CD4-positive, alpha-beta memory T cell (primary cell): ENCODE results near the gene TBX6. TPM values are rescaled to one million over a fixed set of nuclear protein-coding genes. Genes with fewer than 3 reads are reported as not detected.

Experiments used
- CTCF ChIA-PET: fragments of 350-600 bp; sonication (Branson Sonifier 250); formaldehyde crosslinking; loops from one replicate; lab custom pipeline; 2021; ENCODE audit warnings: inconsistent platforms; ENCODE audit not compliant: partially characterized antibody; lab: Charles Lee
- POLR2A ChIA-PET: fragments of 350-600 bp; sonication (Branson Sonifier 250); formaldehyde crosslinking; loops from one replicate; lab custom pipeline; 2021; ENCODE audit not compliant: partially characterized antibody; lab: Charles Lee
- DNase-seq, 5 donors: peaks; one replicate each; pipeline versions ENCODE4 v3.0.0 to v3.0.0-alpha.2; 2020 to 2022; ENCODE audit warnings: mixed read lengths in 1 of 5
- H3K27ac ChIP-seq: one replicate; pipeline ENCODE4 v1.7.0; 2013; ENCODE audit warnings: low read depth, low read length
- H3K27me3 ChIP-seq: 2 replicates; pipeline ENCODE4 v1.7.0; 2013; ENCODE audit warnings: mild to moderate bottlenecking, low read length, moderate library complexity; ENCODE audit not compliant: insufficient read depth
- H3K36me3 ChIP-seq: 2 replicates; pipeline ENCODE4 v1.7.0; 2013; ENCODE audit warnings: mild to moderate bottlenecking, low read length, moderate library complexity; ENCODE audit not compliant: insufficient read depth
- H3K4me1 ChIP-seq: 2 replicates; pipeline ENCODE4 v1.7.0; 2013; ENCODE audit warnings: mild to moderate bottlenecking, low read length, moderate library complexity; ENCODE audit not compliant: insufficient read depth
- H3K4me3 ChIP-seq, 2 donors: one replicate each; pipeline ENCODE4 v1.7.0; 2013; ENCODE audit warnings: low read length in 2 of 2, mild to moderate bottlenecking in 1 of 2
- H3K9me3 ChIP-seq, 2 donors: one replicate each; pipeline ENCODE4 v1.7.0; 2013; ENCODE audit warnings: low read length in 2 of 2, control low read depth in 1 of 2; ENCODE audit not compliant: control insufficient read depth in 1 of 2
- H3K27ac Mint-ChIP-seq, 7 donors: one replicate each; pipeline ENCODE4 v1.8.0; 2020 to 2021; ENCODE audit warnings: mixed read lengths in 7 of 7, mild to moderate bottlenecking in 6 of 7, inconsistent platforms in 3 of 7, moderate library complexity in 3 of 7
- H3K27me3 Mint-ChIP-seq, 2 donors: one replicate each; pipeline ENCODE4 v1.8.0; 2020 to 2021; ENCODE audit warnings: mixed read lengths in 2 of 2
- H3K36me3 Mint-ChIP-seq, 2 donors: one replicate each; pipeline ENCODE4 v1.8.0; 2020 to 2021; ENCODE audit warnings: mixed read lengths in 2 of 2, inconsistent platforms in 1 of 2, mild to moderate bottlenecking in 1 of 2
- H3K4me1 Mint-ChIP-seq, 4 donors: one replicate each; pipeline ENCODE4 v1.8.0; 2020 to 2021; ENCODE audit warnings: mixed read lengths in 4 of 4, mild to moderate bottlenecking in 1 of 4
- H3K4me3 Mint-ChIP-seq, 8 donors: one replicate each; pipeline ENCODE4 v1.8.0; 2020 to 2021; ENCODE audit warnings: mixed read lengths in 8 of 8, mild to moderate bottlenecking in 7 of 8, moderate library complexity in 6 of 8, inconsistent platforms in 3 of 8
- H3K9me3 Mint-ChIP-seq, 8 donors: one replicate each; pipeline ENCODE4 v1.8.0; 2020 to 2021; ENCODE audit warnings: mixed read lengths in 8 of 8, mild to moderate bottlenecking in 5 of 8, inconsistent platforms in 3 of 8, moderate library complexity in 1 of 8
- intact Hi-C: fragments of 100-400 bp; cut with micrococcal nuclease; formaldehyde crosslinking; loops from one replicate; pipeline ENCODE4 v1.15.1; 2023
- polyA plus RNA-seq, 2 donors: library from polyadenylated mRNA; unstranded; fragments of 300-500 nt; fragmentation: Illumina TruSeq; gene quantifications; one replicate each; pipeline ENCODE4 v1.2.3, GENCODE V29; 2021
- total RNA-seq, 2 experiments: library from RNA; stranded (reverse); gene quantifications; one replicate each; pipeline ENCODE4 v1.2.3, GENCODE V29; 2021

TBX6 gene
- total and polyA plus RNA-seq, 4 experiments from 2014 or later: 0.36 to 1.4 (median 1.3) TPM; not detected in 1

DNA sequence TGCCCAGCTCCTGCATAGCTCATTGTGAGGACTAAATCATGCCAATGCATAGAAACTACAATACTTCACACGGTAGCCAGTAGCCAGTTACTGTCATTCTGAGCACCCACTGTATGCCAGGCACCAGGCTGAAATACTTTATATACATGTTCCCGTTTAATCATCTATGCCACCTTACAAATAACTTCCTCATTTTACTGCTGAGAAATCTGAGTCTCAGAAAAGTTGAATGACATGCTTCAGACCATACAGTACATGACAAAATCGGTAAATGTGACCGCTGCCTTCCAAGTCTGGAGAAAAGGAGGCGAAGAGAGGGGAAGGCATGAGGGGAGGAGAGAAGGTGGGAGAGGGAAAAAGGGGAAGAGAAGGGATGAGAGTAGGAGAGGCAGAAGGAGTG lies 51.5 kb downstream of the TBX6 start:
- H3K4me1 ChIP-seq: no peaks in the 10 kb centered on the region
- Mint-ChIP-seq H3K9me3 (no peaks in the 10 kb centered on the region), H3K27ac (no peak overlapping the region), H3K36me3 (no peaks in the 10 kb centered on the region), H3K4me1 (peaks cover 0 to 2% (median under 1%) of the 10 kb centered on the region in 4 donors), H3K27me3 (peaks cover 0 to 6% of the 10 kb centered on the region in 2 donors), H3K4me3 (no peak overlapping the region)
- intact Hi-C loops: no loop called here
- no peaks in the 10 kb centered on the region for H3K27me3 ChIP-seq
- H3K36me3 ChIP-seq: no peaks in the 10 kb centered on the region
- no peak overlapping the region for H3K4me3 ChIP-seq
- CTCF ChIA-PET: interaction anchor here (0.7 to 1.6 kb wide), 4 partner anchors 8 to 224 kb away, joined by 3 to 6 read pairs (median 4); partner anchors contain the start of gene PAGR1
- no peaks in the 10 kb centered on the region for H3K9me3 ChIP-seq
- POLR2A ChIA-PET: no interaction called here
- H3K27ac ChIP-seq: no peak overlapping the region
- DNase-seq: no peak

Other genes with a start within 250 kb of the TBX6 start
- 10 to 100 TPM; 76.2 to 79.8 TPM for gene CDIPT, start 228.7 kb downstream of the TBX6 start, total RNA-seq
- 100 to 1,000 TPM in 1 of 2 donors, 10 to 100 TPM in 1; 87.2 to 123 TPM for gene CDIPT, start 228.7 kb downstream of the TBX6 start, polyA plus RNA-seq
- gene SEZ6L2, start 192.4 kb downstream of the TBX6 start, total RNA-seq: under 1 TPM in 1 of 2 experiments, not detected in 1; 0.70 TPM
- not detected for gene SEZ6L2, start 192.4 kb downstream of the TBX6 start, polyA plus RNA-seq
- gene ASPHD1, start 191.4 kb downstream of the TBX6 start, total RNA-seq: not detected
- not detected for gene ASPHD1, start 191.4 kb downstream of the TBX6 start, polyA plus RNA-seq
- gene KCTD13, start 165.7 kb downstream of the TBX6 start, total RNA-seq: 10 to 100 TPM; 85.7 to 87.3 TPM
- gene KCTD13, start 165.7 kb downstream of the TBX6 start, polyA plus RNA-seq: 10 to 100 TPM in 1 of 2 donors, 1 to 10 TPM in 1; 6.0 to 16.3 TPM
- 100 to 1,000 TPM in 1 of 2 experiments, 10 to 100 TPM in 1; 80.8 to 103 TPM for gene TMEM219, start 129.8 kb downstream of the TBX6 start, total RNA-seq
- gene TMEM219, start 129.8 kb downstream of the TBX6 start, polyA plus RNA-seq: 100 to 1,000 TPM; 209 to 250 TPM
- gene TAOK2, start 118.1 kb downstream of the TBX6 start, total RNA-seq: 10 to 100 TPM; 53.8 to 56.0 TPM
- gene TAOK2, start 118.1 kb downstream of the TBX6 start, polyA plus RNA-seq: 1 to 10 TPM; 1.7 to 8.2 TPM
- gene HIRIP3, start 96.3 kb downstream of the TBX6 start, total RNA-seq: 10 to 100 TPM; 19.2 to 19.7 TPM
- gene HIRIP3, start 96.3 kb downstream of the TBX6 start, polyA plus RNA-seq: 10 to 100 TPM; 21.4 to 26.0 TPM
- 100 to 1,000 TPM; 124 to 126 TPM for gene INO80E, start 95.7 kb downstream of the TBX6 start, total RNA-seq
- 1 to 10 TPM; 6.7 to 7.3 TPM for gene INO80E, start 95.7 kb downstream of the TBX6 start, polyA plus RNA-seq
- under 1 TPM in 1 of 2 experiments, not detected in 1; 0.80 TPM for gene DOC2A, start 80.9 kb downstream of the TBX6 start, total RNA-seq
- gene DOC2A, start 80.9 kb downstream of the TBX6 start, polyA plus RNA-seq: not detected
- gene C16orf92, start 68.7 kb downstream of the TBX6 start, total RNA-seq: not detected
- not detected for gene C16orf92, start 68.7 kb downstream of the TBX6 start, polyA plus RNA-seq
- not detected for gene TLCD3B, start 60.7 kb downstream of the TBX6 start, total RNA-seq
- not detected for gene TLCD3B, start 60.7 kb downstream of the TBX6 start, polyA plus RNA-seq
- 100 to 1,000 TPM; 558 to 563 TPM for gene ALDOA, start 26.2 kb downstream of the TBX6 start, total RNA-seq
- gene ALDOA, start 26.2 kb downstream of the TBX6 start, polyA plus RNA-seq: 1,000 to 10,000 TPM; 1,058 to 1,115 TPM
- gene PPP4C, start 15.9 kb downstream of the TBX6 start, total RNA-seq: 10 to 100 TPM; 75.8 to 86.3 TPM
- gene PPP4C, start 15.9 kb downstream of the TBX6 start, polyA plus RNA-seq: 100 to 1,000 TPM; 167 to 276 TPM
- gene YPEL3, start 4.3 kb upstream of the TBX6 start, total RNA-seq: 100 to 1,000 TPM; 263 to 266 TPM
- 100 to 1,000 TPM; 172 to 331 TPM for gene YPEL3, start 4.3 kb upstream of the TBX6 start, polyA plus RNA-seq
- 10 to 100 TPM; 31.5 to 37.2 TPM for gene GDPD3, start 21.6 kb upstream of the TBX6 start, total RNA-seq
- gene GDPD3, start 21.6 kb upstream of the TBX6 start, polyA plus RNA-seq: under 1 TPM in 1 of 2 donors, not detected in 1; 0.25 TPM
- 10 to 100 TPM; 87.4 to 90.4 TPM for gene MAPK3, start 31.3 kb upstream of the TBX6 start, total RNA-seq
- gene MAPK3, start 31.3 kb upstream of the TBX6 start, polyA plus RNA-seq: 10 to 100 TPM in 1 of 2 donors, 1 to 10 TPM in 1; 9.9 to 10.6 TPM
- 100 to 1,000 TPM; 745 to 769 TPM for gene CORO1A, start 91.7 kb upstream of the TBX6 start, total RNA-seq
- gene CORO1A, start 91.7 kb upstream of the TBX6 start, polyA plus RNA-seq: 1,000 to 10,000 TPM; 1,217 to 1,230 TPM
- gene BOLA2B, start 101.7 kb upstream of the TBX6 start, total RNA-seq: 10 to 100 TPM; 62.1 to 79.0 TPM
- gene BOLA2B, start 101.7 kb upstream of the TBX6 start, polyA plus RNA-seq: 100 to 1,000 TPM; 144 to 169 TPM
- gene SLX1A, start 102.0 kb upstream of the TBX6 start, total RNA-seq: 10 to 100 TPM; 57.5 to 65.6 TPM
- 10 to 100 TPM; 44.5 to 60.7 TPM for gene SLX1A, start 102.0 kb upstream of the TBX6 start, polyA plus RNA-seq
- 10 to 100 TPM; 42.5 to 46.2 TPM for gene SULT1A3, start 107.3 kb upstream of the TBX6 start, total RNA-seq
- 1 to 10 TPM; 1.2 to 3.9 TPM for gene SULT1A3, start 107.3 kb upstream of the TBX6 start, polyA plus RNA-seq
- gene NPIPB13, start 156.6 kb upstream of the TBX6 start, total RNA-seq: 10 to 100 TPM; 20.0 to 27.8 TPM
- 1 to 10 TPM in 1 of 2 donors, under 1 TPM in 1; 0.19 to 2.9 TPM for gene NPIPB13, start 156.6 kb upstream of the TBX6 start, polyA plus RNA-seq